Activated CD8-positive, alpha-beta memory T cell treated with anti-CD3 and anti-CD28 coated beads for 4 hours (primary cell): ENCODE measurements around the gene WDR59.
"Not testable (repeated sequence)": the region's sequence is repeated elsewhere in the genome, so short reads cannot be mapped to it uniquely, and the experiment has no call there.

Source experiments
- DNase-seq, 2 donors: peaks; one replicate each; pipeline ENCODE4 v3.0.0-alpha.2; 2020; ENCODE audit warnings: low read depth in 2 of 2

WDR59 gene

DNA sequence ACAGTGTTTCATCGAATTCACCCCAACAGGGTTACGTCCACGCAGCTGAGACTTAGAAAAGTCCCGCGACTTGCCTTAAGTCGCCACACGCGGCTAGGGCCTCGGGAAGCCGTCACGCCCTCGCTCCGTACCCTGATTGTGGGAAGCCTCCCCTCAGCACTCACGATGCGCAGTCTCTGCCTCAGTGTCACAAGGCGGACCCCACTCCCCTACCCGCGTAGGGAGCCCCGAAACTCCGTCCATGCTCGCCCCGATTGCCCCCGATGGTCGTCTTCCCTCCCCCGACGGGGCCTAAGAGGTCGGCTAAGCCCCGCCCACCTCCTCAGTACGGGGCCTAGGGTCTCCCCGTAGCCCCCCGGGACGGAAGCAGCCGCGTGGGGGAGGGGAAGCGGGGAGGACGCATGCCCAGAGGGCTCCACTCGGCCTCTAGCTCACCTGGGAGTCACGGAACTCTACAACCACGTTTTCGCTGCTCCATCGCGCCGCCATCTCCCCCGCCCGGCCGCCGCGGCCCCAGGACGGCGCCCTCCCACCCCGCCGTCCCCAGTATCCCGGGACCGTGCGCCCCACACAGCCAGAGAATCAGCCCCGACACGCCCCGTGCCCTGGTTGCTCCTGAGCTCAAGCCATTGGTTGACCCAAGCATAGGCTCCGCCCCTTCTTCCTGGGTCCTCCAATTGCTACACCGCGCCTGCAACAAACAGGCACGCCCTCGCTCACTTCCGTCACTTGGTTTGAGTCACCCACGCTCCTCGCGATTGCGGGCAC, at the start of gene WDR59:
Gene WDR59, minus strand, starts transcription at position 595 of the 768 bp plus-strand sequence. Its CDS starts 106 bp downstream, at position 489.
- peak; percentile 96 to 98 for DNase-seq

DNA sequence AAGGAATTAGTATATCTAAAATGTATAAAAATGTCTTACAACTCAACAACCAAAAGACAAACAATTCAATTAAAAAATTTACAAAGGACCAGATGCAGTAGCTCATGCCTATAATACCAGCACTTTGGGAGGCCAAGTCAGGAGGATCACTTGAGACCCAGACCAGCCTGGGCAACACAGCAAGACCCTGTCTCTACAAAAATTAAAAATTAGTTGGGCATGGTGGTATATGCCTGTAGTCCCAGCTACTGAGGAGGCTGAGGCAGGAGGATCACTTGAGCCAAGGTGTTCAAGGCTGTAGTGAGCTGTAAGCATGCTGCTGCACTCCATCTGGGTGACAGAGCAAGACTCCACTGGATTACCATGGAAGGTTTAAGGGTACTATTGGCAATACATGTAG, 47.7 kb upstream of the WDR59 start:
- no peak for DNase-seq

DNA sequence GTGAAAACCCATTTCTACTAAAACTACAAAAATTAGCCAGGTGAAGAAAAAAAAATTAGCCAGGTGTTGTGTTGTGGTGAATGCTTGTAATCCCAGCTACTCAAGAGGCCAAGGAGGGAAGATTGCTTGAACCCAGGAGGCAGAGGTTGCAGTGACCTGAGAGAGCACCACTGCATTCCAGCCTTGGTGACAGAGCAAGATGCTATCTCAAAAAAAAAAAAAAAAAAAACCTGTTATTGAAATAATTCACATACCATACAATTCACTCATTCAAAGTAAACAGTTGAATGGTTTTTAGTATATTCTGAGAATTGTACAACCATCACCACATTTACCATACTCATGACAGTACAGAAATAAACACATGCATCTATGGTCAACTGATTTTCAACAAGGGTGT, 44.9 kb upstream of the WDR59 start:
- no peak for DNase-seq

DNA sequence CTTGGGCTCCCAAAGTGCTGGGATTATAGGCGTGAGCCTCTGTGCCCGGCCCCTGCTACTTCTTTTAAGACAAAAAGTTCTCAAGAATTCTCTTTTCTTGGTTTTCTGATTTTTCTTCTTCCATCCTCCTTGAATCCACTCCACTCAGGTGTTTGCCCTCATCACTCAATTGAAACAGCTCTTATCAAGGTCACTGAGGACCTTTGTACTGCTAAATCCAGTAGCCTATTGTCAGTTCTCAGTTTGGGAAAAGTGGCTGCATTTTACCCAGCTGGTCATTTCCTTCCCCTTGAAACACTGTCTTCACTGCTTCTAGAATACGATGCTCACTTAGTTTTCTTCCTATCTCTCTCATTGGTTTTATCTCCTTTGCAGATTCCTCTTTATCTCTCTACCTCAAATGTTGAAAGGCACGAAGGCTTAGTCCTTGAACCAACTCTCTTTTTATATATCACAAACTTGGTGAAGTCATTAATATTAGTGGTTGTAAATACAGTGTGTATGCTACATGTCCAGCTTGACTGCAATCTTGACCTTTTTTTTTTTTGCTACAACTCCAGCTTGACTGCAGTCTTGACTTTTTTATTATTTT, 43.7 kb upstream of the WDR59 start:
- DNase-seq, result no peak

GRCh38 chr16:75027520-75028300, 42.8 kb upstream of the WDR59 start:
- no peak for DNase-seq

GRCh38 chr16:75026892-75027391, 42.0 kb upstream of the WDR59 start:
- DNase-seq, result no peak

- DNase-seq, result not testable (repeated sequence)
Measured at GRCh38 chr16:75026239-75026891, 41.4 kb upstream of the WDR59 start.

- DNase-seq, result no peak
Measured at GRCh38 chr16:75025761-75026160, 40.8 kb upstream of the WDR59 start.

- DNase-seq, result no peak
Measured at GRCh38 chr16:75024594-75024993, 39.7 kb upstream of the WDR59 start.

DNA sequence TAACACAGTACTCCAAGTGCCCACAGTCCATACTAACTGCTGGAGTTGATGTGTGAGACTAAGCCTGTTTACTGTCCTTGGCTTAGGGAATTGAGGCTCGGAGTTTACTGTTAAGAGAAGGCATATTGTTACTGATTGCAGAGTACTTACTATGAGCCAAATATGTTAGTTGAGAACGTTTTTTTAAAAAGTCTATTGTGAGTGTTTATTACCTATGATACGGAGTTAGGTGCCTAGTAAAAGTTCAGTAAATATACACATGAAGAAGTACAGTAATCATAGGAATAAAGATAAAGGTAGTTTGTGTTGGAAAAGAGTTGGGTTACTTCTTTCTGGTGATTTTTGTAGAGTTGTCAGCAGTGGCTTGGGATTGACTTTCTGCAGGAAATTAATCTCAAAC, 39.3 kb upstream of the WDR59 start:
- no peak for DNase-seq

GRCh38 chr16:75023009-75023408, 38.1 kb upstream of the WDR59 start:
- DNase-seq, result no peak

DNA sequence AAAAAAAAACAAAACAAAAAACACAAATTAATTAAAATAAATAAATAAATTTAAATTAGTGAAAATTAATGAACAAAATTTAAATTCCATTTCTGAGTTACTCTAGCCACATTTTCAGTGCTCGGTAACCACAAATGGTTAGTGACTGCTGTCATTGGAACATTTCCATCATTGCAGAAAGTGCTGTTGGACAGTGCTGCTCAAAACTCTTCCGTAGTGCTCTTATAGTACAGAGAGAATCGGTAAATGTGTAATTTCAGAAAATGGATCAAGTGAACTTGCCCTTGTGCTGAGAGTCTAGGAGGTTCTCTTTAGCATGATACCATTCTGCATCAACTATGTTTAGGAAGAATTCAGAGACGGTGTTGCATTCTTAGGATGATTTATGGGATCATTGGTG, 37.6 kb upstream of the WDR59 start:
- DNase-seq, result no peak

DNA sequence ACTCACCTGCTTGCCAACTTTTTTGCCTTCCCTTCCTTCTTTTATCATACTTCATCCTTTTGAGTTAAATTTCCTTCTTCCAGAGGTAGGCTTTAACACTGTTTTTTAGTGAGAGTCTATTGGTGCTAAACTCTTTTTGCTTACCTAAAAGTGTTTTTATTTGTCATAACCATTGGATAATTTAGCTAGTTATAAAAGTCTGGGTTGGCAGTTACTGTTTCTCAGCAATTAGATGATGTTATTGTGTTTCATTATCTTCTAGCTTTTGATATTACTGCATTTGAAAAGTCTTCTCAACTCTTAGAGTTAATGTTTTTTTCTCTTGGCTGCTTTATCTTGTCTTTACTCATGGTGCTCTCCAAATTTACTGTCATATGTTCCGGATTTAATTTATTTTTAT, 36.5 kb upstream of the WDR59 start:
- DNase-seq, result no peak

DNA sequence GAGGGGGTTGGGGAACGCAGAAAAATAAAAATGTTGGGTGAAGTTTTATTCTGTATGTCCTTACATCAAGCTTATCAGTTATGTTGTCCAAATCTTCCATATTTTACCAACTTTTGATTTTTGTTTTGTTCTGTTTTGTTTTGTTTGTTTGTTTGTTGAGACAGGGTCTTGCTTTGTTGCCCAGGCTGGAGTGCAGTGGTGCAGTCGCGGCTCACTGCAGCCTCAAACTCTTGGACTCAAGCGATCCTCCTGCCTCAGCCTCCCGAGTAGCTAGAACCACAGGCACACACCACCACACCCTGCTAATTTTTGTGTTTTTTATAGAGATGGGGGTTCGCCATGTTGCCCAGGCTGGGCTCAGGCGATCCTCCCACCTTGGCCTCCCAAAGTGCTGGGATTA, 34.7 kb upstream of the WDR59 start:
- DNase-seq, result no peak

- no peak for DNase-seq
Measured at GRCh38 chr16:75019007-75019406, 34.1 kb upstream of the WDR59 start.

GRCh38 chr16:75017670-75018525, 33.0 kb upstream of the WDR59 start:
- no peak for DNase-seq

- DNase-seq, result not testable (repeated sequence)
Measured at GRCh38 chr16:75016451-75017081, 31.6 kb upstream of the WDR59 start.

DNA sequence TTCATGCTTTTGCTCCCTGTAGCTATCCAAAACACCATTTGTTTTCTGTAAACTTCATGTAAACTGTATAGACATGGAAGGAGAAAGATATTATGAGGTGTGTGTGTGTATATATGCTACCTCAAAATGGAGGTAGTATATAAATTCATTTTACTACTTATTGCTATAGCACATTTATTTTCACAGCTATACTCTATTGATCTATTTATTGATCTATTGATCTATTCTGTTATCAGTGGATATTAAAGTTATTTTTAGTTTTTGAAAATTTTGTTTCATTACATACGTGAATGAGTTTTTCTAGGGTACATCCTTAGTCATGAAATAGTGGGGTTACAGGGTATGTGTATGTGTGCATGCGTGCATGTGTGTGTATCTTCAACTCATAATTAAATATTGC, 29.4 kb upstream of the WDR59 start:
- no peak for DNase-seq

DNA sequence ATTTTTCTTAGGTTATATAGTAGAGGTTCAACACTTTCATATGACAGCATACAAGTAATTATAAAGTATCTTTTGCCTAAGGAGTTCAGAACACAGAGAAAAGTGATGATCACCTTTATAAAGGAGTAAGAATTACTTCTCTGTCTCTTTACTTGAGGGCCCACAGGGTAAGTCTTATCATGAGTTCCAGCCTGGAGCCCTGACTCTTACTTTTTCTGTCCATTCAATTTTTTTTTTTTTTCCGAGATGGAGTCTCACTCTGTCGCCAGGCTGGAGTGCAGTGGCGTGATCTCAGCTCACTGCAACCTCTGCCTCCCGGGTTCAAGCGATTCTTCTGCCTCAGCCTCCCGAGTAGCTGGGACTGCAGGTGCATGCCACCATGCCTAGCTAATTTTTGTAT, 28.2 kb upstream of the WDR59 start:
- not testable (repeated sequence) for DNase-seq

DNA sequence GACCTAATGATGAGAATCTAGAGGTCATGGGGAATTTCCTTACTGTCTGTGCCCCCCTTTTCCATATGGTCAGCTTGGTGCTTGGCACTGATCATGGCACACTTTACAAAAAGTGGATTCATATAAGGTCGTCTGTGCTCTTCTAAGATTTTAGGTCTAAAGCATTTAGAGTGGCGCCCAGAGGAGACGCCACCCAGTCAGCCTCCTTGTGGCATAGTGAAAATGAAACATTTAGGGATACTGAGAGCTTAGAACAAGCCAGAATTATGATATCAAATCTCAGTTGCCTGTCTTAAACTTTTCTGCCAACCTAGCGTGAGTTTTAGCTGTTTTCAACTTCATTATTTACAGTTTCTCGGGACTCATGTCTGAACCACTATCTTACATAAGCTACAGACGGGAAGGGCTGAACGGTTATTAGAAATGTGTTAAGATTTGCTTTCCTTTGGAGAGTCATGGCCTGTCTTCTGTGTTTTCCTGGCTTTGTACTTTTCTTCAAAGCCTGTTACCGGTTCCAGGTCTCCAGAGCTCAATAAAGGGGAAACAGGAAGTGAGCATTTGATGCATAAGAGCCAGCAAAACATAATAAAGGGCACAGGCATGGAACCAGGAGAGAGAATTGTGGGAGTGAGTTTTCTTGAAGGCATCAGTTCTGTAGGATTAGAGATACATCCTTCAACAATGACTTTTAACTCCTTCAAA, 27.6 kb upstream of the WDR59 start:
- DNase-seq, result no peak
